Measurements from ENCODE around the gene KIF21B.

Gene KIF21B

GRCh38 chr1:200983035-200983561, 40.4 kb downstream of the KIF21B start:
- TF ChIP-seq ZFX (IDR thresholded peaks at IDR 0.05; ENCODE audit: borderline replicate concordance), result no peak
- TF ChIP-seq, protein P1, sequence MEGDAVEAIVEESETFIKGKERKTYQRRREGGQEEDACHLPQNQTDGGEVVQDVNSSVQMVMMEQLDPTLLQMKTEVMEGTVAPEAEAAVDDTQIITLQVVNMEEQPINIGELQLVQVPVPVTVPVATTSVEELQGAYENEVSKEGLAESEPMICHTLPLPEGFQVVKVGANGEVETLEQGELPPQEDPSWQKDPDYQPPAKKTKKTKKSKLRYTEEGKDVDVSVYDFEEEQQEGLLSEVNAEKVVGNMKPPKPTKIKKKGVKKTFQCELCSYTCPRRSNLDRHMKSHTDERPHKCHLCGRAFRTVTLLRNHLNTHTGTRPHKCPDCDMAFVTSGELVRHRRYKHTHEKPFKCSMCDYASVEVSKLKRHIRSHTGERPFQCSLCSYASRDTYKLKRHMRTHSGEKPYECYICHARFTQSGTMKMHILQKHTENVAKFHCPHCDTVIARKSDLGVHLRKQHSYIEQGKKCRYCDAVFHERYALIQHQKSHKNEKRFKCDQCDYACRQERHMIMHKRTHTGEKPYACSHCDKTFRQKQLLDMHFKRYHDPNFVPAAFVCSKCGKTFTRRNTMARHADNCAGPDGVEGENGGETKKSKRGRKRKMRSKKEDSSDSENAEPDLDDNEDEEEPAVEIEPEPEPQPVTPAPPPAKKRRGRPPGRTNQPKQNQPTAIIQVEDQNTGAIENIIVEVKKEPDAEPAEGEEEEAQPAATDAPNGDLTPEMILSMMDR (IDR thresholded peaks at IDR 0.05), result no peak
- no peak overlapping the region for H3K27ac ChIP-seq

DNA sequence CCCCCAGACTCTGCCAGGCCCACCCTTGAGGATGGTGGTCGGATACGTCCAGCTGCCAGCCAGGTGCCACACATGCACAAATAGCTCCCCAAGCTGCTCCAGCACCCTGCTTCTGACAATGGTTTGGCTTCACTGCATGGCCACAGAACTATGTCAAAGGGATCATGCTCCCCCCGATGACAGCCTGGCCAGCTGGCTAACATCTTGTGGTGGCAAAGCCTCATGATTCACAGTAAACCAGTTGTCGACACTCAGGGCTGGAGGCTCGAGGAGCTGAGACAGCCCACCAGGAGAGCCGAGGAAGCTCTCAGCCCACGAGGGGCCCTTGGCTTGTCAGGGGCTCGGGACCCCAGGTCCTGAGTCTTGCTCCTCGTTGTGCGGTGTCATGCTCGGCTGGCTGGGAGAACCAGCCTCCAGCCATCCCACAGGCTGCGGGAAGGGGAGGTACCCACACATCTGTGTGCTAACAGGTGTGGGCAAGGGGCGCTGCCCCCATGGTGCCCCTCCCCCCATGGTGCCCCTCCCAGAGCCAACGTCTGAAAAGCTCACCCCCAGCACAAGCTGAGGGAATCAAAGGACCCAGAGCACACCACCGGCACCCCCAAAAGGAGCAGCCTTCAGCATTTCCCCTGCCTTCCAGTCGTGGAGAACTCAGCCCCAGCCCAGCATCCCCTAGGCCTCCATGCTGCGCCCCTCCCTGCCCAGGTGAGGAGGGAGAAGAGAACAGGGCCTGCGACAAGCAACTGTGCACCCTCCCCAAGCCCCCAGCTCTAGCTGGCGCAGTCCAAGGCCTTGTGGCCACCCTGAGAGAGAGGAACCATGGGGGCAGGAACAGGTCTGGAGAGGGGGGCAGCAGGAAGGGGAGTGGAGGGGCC, 41.2 kb downstream of the KIF21B start:
- H3K27ac ChIP-seq, result no peak overlapping the region
- no peak for TF ChIP-seq ZFX (IDR thresholded peaks at IDR 0.05; ENCODE audit: borderline replicate concordance)
- TF ChIP-seq, protein P1 (IDR thresholded peaks at IDR 0.05), result no peak

DNA sequence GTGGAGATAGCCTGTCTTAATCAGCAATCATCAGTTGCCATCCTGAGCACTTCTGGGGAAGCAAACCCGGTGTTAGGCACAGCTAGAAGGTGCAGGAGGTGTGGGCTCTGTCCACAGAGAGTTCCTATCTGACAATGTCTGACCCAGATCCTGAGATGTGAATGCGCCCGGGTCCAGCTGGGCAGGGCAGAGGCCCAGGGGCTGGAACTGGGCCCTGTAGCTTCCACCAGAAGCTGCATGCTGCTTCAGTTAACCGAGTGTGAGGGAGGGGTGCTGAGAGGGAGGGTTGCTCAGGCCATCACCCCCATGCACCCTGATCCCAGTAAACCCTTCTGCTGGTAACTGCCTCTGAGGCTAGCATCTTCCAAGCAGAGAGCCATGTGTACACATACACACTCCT, 42.2 kb downstream of the KIF21B start:
- no peak overlapping the region for H3K27ac ChIP-seq
- TF ChIP-seq, protein P1 (IDR thresholded peaks at IDR 0.05), result no peak
- TF ChIP-seq ZFX (IDR thresholded peaks at IDR 0.05; ENCODE audit: borderline replicate concordance), result no peak

DNA sequence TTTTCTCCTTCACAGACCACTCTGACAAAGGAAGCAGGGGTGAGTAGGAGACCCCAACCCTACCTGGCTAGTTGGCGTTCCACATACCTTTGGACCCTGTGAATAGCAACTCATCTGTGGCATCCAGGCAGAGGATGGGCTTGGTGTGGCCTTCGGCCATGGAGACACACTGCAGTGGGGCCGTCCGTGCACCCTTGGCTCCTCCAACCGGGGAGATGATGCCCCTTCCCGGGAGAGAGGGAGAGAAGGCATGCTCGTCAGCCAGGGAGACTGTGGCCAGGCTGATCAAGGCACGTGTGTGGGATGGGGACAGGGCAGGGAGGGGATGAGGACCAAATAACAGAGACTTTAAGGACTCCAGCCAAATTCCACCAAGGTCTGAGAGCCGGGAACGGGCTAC, 42.6 kb downstream of the KIF21B start:
- no peak overlapping the region for H3K27ac ChIP-seq
- TF ChIP-seq, protein P1 (IDR thresholded peaks at IDR 0.05), result no peak
- TF ChIP-seq ZFX (IDR thresholded peaks at IDR 0.05; ENCODE audit: borderline replicate concordance), result no peak

DNA sequence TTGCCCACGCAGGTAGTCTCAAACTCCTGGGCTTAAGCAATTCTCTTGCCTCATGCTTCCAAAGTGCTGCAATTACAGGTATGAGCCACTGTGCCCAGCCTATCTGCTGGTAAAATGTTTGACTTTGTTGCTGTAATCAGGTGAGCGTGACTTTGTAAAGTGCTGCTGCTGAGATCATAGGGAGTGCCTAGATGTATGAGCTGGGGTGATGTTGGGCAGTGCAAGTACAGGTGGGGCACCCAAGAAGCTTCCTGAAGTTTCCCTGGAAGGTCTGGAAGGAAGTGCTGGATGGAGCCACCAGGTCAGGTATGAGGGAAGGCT, 43.1 kb downstream of the KIF21B start:
- H3K27ac ChIP-seq, result no peak overlapping the region
- TF ChIP-seq, protein P1 (IDR thresholded peaks at IDR 0.05), result no peak
- TF ChIP-seq ZFX (IDR thresholded peaks at IDR 0.05; ENCODE audit: borderline replicate concordance), result no peak

- TF ChIP-seq, protein P1 (IDR thresholded peaks at IDR 0.05), result peak; percentile 94
- no peak for TF ChIP-seq ZFX (IDR thresholded peaks at IDR 0.05; ENCODE audit: borderline replicate concordance)
- H3K27ac ChIP-seq, result no peak overlapping the region
These were observed 43.7 kb downstream of the KIF21B start for GRCh38 chr1:200979574-200980451.
